K562 (cell line): ENCODE data around the gene TLX3. TPM values are rescaled to one million over a fixed set of nuclear protein-coding genes. Genes with fewer than 3 reads are reported as not detected.

ENCODE experiments used
- polyA plus RNA-seq, 8 experiments: library from polyadenylated mRNA; depleted of rRNA in 4 of 8; stranded (reverse) in 5 of 8; unstranded in 3 of 8; fragments of >200 nt; fragmentation: Nextera tagmentation in 2 of 8; fragmentation: Illumina TruSeq in 1 of 8; extraction: Ambion mirVana in 2 of 8; extraction: Trizol in 1 of 8; gene quantifications; 2 replicates each; pipeline versions ENCODE4 v1.2.1 to v1.2.3, GENCODE V29; 2011 to 2014; ENCODE audit warnings: inconsistent platforms in 1 of 8, missing spikeins in 1 of 8
- small RNA-seq: library from RNA; depleted of rRNA; stranded (forward); fragments of <200 nt; gene quantifications from one replicate; pipeline ENCODE3, GENCODE V24; 2014
- total RNA-seq, 7 experiments: library from RNA; depleted of rRNA in 6 of 7; stranded (reverse); fragments of >200 nt in 6 of 7; fragmentation: Illumina TruSeq in 2 of 7; extraction: Trizol in 2 of 7; gene quantifications; 2 replicates each; pipeline versions ENCODE4 v1.2.1 to v1.2.3, GENCODE V29; 2011 to 2021; ENCODE audit warnings: low replicate concordance in 1 of 7

The TLX3 gene
- total and polyA plus RNA-seq, 9 of the 15 experiments (the other 6 are each of a cell fraction or from before 2014, with no cell fraction given): not detected

Small RNA genes within 50 kb of the gene (small RNA-seq; reads per million reads assigned to genes)
- not detected for gene AC091980.1
- not detected for gene RN7SL339P

Other genes starting within 250 kb of the TLX3 start
- gene NPM1, start 78.6 kb downstream of the TLX3 start, total RNA-seq (2014; rRNA removed): 2,275 and 2,438 TPM in 2 replicates
- 6,105 and 6,135 TPM in 2 replicates for gene NPM1, start 78.6 kb downstream of the TLX3 start, total RNA-seq (2014; rRNA removed; fragmentation: Illumina TruSeq; extraction: Trizol)
- gene NPM1, start 78.6 kb downstream of the TLX3 start, total RNA-seq (2015; rRNA removed; fragmentation: Illumina TruSeq; extraction: Trizol): 5,186 and 5,639 TPM in 2 replicates
- 2,894 and 2,951 TPM in 2 replicates for gene NPM1, start 78.6 kb downstream of the TLX3 start, total RNA-seq (2021)
- gene NPM1, start 78.6 kb downstream of the TLX3 start, polyA plus RNA-seq (2011; rRNA removed): 2,553 and 3,164 TPM in 2 replicates
- 4,182 and 5,696 TPM in 2 replicates for gene NPM1, start 78.6 kb downstream of the TLX3 start, polyA plus RNA-seq (2014; fragmentation: Illumina TruSeq; extraction: Trizol)
- 1,000 to 10,000 TPM; 4,099 to 6,909 TPM for gene NPM1, start 78.6 kb downstream of the TLX3 start, polyA plus RNA-seq (2014; fragmentation: Nextera tagmentation; extraction: Ambion mirVana)
- 2,789 and 6,654 TPM in 2 replicates for gene NPM1, start 78.6 kb downstream of the TLX3 start, polyA plus RNA-seq (2014; rRNA removed)
- gene FGF18, start 110.4 kb downstream of the TLX3 start, total RNA-seq (2014; rRNA removed): 0.05 TPM in 1 of 2 replicates, not detected in the other
- not detected in 2 replicates for gene FGF18, start 110.4 kb downstream of the TLX3 start, total RNA-seq (2014; rRNA removed; fragmentation: Illumina TruSeq; extraction: Trizol)
- gene FGF18, start 110.4 kb downstream of the TLX3 start, total RNA-seq (2015; rRNA removed; fragmentation: Illumina TruSeq; extraction: Trizol): not detected in 2 replicates
- gene FGF18, start 110.4 kb downstream of the TLX3 start, total RNA-seq (2021): 0.18 TPM in 1 of 2 replicates, not detected in the other
- not detected in 2 replicates for gene FGF18, start 110.4 kb downstream of the TLX3 start, polyA plus RNA-seq (2011; rRNA removed)
- gene FGF18, start 110.4 kb downstream of the TLX3 start, polyA plus RNA-seq (2014; fragmentation: Illumina TruSeq; extraction: Trizol): not detected in 2 replicates
- gene FGF18, start 110.4 kb downstream of the TLX3 start, polyA plus RNA-seq (2014; fragmentation: Nextera tagmentation; extraction: Ambion mirVana): not detected
- gene FGF18, start 110.4 kb downstream of the TLX3 start, polyA plus RNA-seq (2014; rRNA removed): 0.11 TPM in 1 of 2 replicates, not detected in the other